ENCODE results near the gene MMS22L. TPM values are rescaled to one million over a fixed set of nuclear protein-coding genes. Genes with fewer than 3 reads are reported as not detected.

The MMS22L gene
- polyA plus RNA-seq, 2 of the 4 experiments (the other 2 are of a cell fraction): 11.5 to 24.5 TPM

DNA sequence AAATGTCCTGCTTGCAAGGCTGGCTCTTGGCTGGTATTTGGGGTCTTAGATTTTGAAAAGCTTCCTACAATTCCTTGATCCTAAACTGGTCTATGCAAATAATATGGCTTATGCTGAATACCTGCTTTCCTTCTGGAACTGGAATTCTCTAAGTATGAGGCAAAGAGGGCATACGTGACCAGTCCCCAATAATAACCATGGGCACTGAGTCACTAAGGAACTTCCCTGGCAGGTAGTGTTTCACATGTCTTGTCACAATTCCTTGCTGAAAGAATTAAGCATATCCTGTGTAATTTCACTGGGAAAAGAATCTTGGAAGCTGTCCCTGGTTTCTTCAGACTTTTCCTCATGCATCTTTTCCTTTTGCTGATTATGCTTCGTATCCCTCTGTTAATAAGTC lies 106.5 kb downstream of the MMS22L start:
- ChIA-PET CTCF (interaction anchor here (1.6 kb wide), 1 partner anchor 10 kb away, joined by 8 read pairs; no protein-coding TSS in a partner anchor), POLR2A (no interaction called here)
- no peak overlapping the region for H3K4me3 ChIP-seq
- TF ChIP-seq KDM1A (IDR thresholded peaks at IDR 0.05; ENCODE audit: low read depth) (no peak), EHF (CRISPR knock-in tag; IDR thresholded peaks at IDR 0.05) (no peak), MYC (IDR thresholded peaks at IDR 0.05; ENCODE audit: borderline replicate concordance, low read length) (no peak), RARB (CRISPR knock-in tag; IDR thresholded peaks at IDR 0.05) (no peak), HOXB13 (CRISPR knock-in tag; IDR thresholded peaks at IDR 0.05; ENCODE audit: low read depth) (no peak), JUN (IDR thresholded peaks at IDR 0.05) (no peak), KDM5A (IDR thresholded peaks at IDR 0.05) (no peak), SMC3 (IDR thresholded peaks at IDR 0.05) (no peak), JUNB (IDR thresholded peaks at IDR 0.05) (no peak), RFX5 (IDR thresholded peaks at IDR 0.05) (no peak), ZSCAN20 (CRISPR knock-in tag; IDR thresholded peaks at IDR 0.05) (no peak), HEYL (CRISPR knock-in tag; IDR thresholded peaks at IDR 0.05) (no peak)
- TF ChIP-seq, protein P1, sequence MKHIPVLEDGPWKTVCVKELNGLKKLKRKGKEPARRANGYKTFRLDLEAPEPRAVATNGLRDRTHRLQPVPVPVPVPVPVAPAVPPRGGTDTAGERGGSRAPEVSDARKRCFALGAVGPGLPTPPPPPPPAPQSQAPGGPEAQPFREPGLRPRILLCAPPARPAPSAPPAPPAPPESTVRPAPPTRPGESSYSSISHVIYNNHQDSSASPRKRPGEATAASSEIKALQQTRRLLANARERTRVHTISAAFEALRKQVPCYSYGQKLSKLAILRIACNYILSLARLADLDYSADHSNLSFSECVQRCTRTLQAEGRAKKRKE (CRISPR knock-in tag; IDR thresholded peaks at IDR 0.05; ENCODE audit: low read depth): no peak
- TF ChIP-seq, protein P2, sequence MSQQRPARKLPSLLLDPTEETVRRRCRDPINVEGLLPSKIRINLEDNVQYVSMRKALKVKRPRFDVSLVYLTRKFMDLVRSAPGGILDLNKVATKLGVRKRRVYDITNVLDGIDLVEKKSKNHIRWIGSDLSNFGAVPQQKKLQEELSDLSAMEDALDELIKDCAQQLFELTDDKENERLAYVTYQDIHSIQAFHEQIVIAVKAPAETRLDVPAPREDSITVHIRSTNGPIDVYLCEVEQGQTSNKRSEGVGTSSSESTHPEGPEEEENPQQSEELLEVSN (IDR thresholded peaks at IDR 0.05; ENCODE audit: borderline replicate concordance, low read depth): no peak
- TF ChIP-seq, protein P3, sequence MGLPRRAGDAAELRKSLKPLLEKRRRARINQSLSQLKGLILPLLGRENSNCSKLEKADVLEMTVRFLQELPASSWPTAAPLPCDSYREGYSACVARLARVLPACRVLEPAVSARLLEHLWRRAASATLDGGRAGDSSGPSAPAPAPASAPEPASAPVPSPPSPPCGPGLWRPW (IDR thresholded peaks at IDR 0.05): no peak
- TF ChIP-seq, protein P4, sequence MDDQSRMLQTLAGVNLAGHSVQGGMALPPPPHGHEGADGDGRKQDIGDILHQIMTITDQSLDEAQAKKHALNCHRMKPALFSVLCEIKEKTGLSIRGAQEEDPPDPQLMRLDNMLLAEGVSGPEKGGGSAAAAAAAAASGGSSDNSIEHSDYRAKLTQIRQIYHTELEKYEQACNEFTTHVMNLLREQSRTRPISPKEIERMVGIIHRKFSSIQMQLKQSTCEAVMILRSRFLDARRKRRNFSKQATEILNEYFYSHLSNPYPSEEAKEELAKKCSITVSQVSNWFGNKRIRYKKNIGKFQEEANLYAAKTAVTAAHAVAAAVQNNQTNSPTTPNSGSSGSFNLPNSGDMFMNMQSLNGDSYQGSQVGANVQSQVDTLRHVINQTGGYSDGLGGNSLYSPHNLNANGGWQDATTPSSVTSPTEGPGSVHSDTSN (IDR thresholded peaks at IDR 0.05): no peak
- WGBS (ENCODE audit: missing lambda C conversion rate): 94% methylated on average over 2 of the region's 2 CpGs
- H3K9me3 ChIP-seq: no peaks in the 10 kb centered on the region
- ATAC-seq (no peak), FAIRE-seq (no peak), DNase-seq (ENCODE audit: low read depth in 1 of 2, low spot score in 1 of 2) (no peak)
- H3K27ac ChIP-seq: no peak overlapping the region
- H3K4me1 ChIP-seq: no peaks in the 10 kb centered on the region
- no peak overlapping the region for H3K4me2 ChIP-seq

DNA sequence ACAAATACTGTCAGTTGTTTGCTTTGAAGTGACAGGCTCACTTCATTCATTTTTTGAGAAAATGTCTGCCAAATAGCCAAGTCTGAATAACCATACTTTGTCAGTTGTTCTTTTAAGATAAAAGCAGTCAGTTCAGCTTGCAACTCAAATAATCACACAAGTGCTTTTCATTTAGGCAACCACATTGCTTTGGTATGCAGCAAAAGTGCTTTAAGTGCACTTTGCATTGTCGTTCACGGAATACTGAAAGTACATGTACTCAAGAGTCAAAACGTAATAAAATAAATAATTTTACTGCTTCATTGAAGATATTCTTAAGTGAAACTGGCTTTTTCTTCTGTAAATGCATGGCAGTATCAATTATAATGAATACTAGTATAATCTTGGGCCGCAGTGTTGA lies 107.2 kb downstream of the MMS22L start:
- no peak overlapping the region for H3K4me3 ChIP-seq
- ATAC-seq: no peak
- H3K27ac ChIP-seq: no peak overlapping the region
- H3K4me2 ChIP-seq: no peak overlapping the region
- WGBS (ENCODE audit: missing lambda C conversion rate): 92% methylated on average over 4 of the region's 4 CpGs
- TF ChIP-seq JUNB (IDR thresholded peaks at IDR 0.05) (no peak), CHD2 (IDR thresholded peaks at IDR 0.05; ENCODE audit: low read length, partially characterized antibody) (no peak), FOSL2 (IDR thresholded peaks at IDR 0.05) (no peak), FOSL2 (CRISPR knock-in tag; IDR thresholded peaks at IDR 0.05) (no peak), ZSCAN20 (CRISPR knock-in tag; IDR thresholded peaks at IDR 0.05) (no peak), HOXA7 (CRISPR knock-in tag; IDR thresholded peaks at IDR 0.05) (no peak), RAD21 (conservative IDR thresholded peaks at IDR 0.05 in 1 of 2, IDR thresholded peaks at IDR 0.05 in 1 of 2) (no peak), NPAS2 (CRISPR knock-in tag; IDR thresholded peaks at IDR 0.05; ENCODE audit: borderline replicate concordance) (no peak), TFCP2L1 (CRISPR knock-in tag; IDR thresholded peaks at IDR 0.05) (no peak), EP300 (IDR thresholded peaks at IDR 0.05) (no peak), JUN (IDR thresholded peaks at IDR 0.05) (no peak), HOXB5 (CRISPR knock-in tag; IDR thresholded peaks at IDR 0.05) (no peak)
- TF ChIP-seq, protein P5, sequence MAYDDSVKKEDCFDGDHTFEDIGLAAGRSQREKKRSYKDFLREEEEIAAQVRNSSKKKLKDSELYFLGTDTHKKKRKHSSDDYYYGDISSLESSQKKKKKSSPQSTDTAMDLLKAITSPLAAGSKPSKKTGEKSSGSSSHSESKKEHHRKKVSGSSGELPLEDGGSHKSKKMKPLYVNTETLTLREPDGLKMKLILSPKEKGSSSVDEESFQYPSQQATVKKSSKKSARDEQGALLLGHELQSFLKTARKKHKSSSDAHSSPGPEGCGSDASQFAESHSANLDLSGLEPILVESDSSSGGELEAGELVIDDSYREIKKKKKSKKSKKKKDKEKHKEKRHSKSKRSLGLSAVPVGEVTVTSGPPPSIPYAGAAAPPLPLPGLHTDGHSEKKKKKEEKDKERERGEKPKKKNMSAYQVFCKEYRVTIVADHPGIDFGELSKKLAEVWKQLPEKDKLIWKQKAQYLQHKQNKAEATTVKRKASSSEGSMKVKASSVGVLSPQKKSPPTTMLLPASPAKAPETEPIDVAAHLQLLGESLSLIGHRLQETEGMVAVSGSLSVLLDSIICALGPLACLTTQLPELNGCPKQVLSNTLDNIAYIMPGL (CRISPR knock-in tag; IDR thresholded peaks at IDR 0.05; ENCODE audit: borderline replicate concordance): no peak
- no peaks in the 10 kb centered on the region for H3K4me1 ChIP-seq
- H3K9me3 ChIP-seq: no peaks in the 10 kb centered on the region
- CTCF ChIA-PET: no interaction called here
- FAIRE-seq: no peak
- no peak for DNase-seq (ENCODE audit: low read depth in 1 of 2, low spot score in 1 of 2)
- POLR2A ChIA-PET: no interaction called here

All from A549 (cell line).